Thyroid gland (tissue), 4 donors: ENCODE data around the gene RNU6-7.

Experiments
- POLR2A ChIP-seq, 2 donors: fragments of 450-650 bp; IDR thresholded peaks; one replicate each; pipeline ENCODE4 v1.6.1; 2017; ENCODE audit warnings: antibody characterized with exemption in 2 of 2, mild to moderate bottlenecking in 2 of 2, moderate library complexity in 1 of 2
- TF ChIP-seq, protein P1 (sequence below), 6 experiments: fragments of 200-600 bp in 3 of 6; fragments of 450-650 bp in 3 of 6; sonication (generic) in 3 of 6; IDR thresholded peaks; one replicate each; pipeline ENCODE4 v1.5.1; 2016 to 2019; ENCODE audit warnings: antibody characterized with exemption in 6 of 6, mild to moderate bottlenecking in 2 of 6, inconsistent platforms in 1 of 6, moderate library complexity in 1 of 6

DNA sequence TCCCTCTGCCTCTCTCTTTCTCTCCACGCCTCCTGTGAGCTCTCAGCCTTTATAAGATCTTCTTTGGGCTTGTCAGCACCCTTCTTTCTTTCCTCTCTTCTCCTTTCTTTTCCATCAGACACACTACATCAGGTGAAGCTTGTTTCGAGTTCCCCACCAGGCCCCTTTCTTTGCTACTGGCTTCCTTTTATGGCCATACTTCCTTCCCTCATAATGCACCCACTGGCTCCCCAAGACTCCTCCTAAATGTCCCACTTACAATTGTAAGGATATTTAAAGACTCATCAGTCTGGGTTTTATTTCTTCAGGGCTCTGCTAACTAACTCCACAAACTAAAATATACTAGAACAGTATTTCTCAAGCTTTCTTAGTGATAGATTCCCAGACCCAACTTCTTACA is 4.7 kb downstream of the RNU6-7 start:
- TF ChIP-seq, protein P1, sequence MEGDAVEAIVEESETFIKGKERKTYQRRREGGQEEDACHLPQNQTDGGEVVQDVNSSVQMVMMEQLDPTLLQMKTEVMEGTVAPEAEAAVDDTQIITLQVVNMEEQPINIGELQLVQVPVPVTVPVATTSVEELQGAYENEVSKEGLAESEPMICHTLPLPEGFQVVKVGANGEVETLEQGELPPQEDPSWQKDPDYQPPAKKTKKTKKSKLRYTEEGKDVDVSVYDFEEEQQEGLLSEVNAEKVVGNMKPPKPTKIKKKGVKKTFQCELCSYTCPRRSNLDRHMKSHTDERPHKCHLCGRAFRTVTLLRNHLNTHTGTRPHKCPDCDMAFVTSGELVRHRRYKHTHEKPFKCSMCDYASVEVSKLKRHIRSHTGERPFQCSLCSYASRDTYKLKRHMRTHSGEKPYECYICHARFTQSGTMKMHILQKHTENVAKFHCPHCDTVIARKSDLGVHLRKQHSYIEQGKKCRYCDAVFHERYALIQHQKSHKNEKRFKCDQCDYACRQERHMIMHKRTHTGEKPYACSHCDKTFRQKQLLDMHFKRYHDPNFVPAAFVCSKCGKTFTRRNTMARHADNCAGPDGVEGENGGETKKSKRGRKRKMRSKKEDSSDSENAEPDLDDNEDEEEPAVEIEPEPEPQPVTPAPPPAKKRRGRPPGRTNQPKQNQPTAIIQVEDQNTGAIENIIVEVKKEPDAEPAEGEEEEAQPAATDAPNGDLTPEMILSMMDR (IDR thresholded peaks at IDR 0.05), result no peak
- no peak for TF ChIP-seq POLR2A (IDR thresholded peaks at IDR 0.05)
